DMS79 (cell line): ENCODE results near the gene ETNK2.
A peak's percentile ranks its signal among the peaks of the same experiment; 100 is the strongest.

ENCODE experiments used
- DNase-seq: peaks from one replicate; lab custom pipeline; 2025; lab: John Stamatoyannopoulos, UW

ETNK2 gene

DNA sequence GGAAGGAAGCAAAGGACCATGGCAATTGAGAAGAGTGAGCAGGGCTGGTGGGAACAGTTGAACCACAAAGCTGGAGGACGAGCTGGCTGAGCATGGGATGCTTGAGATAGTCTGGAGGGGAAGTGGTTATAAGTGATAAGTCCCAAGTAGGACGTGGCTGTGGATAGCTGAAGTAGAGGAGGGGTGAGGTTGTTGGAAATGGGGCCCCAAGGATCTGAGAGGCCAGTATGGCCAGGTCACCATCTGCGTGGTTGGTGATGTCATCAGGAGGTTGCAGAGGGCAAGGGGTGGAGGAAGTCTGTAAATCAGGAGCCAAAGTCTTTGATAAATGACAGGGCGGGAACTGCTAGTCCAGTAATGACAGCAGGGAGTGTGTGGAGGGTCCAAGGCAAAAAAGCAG, 25.3 kb upstream of the ETNK2 start:
- DNase-seq = no peak

- DNase-seq = no peak
Measured at GRCh38 chr1:204176049-204176448, 24.2 kb upstream of the ETNK2 start.

- DNase-seq = no peak
Measured at GRCh38 chr1:204174958-204175357, 23.1 kb upstream of the ETNK2 start.

- DNase-seq = no peak
Measured at GRCh38 chr1:204172404-204173029, 20.7 kb upstream of the ETNK2 start.

DNA sequence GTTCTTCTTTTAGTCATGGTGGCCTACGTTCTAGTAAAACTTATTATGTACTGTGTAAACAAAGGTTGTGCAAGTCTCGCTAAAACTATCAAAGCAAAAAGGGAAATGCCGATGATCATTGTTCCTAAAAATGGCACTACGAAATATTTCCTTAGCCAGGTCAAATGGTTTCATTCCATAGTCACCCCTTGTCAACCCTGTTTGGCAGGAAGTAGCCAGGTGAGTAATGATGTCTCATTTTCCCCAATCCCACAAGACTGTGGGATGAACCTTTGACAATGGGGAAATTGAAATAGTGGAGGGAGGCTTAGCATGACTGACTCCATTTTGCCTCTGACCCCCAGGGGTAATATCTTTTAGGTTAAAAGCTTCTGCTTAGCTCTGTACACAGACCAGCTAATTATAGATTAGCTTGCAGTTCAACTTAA, 19.9 kb upstream of the ETNK2 start:
- DNase-seq = no peak

GRCh38 chr1:204170494-204171155, 18.8 kb upstream of the ETNK2 start:
- no peak for DNase-seq

DNA sequence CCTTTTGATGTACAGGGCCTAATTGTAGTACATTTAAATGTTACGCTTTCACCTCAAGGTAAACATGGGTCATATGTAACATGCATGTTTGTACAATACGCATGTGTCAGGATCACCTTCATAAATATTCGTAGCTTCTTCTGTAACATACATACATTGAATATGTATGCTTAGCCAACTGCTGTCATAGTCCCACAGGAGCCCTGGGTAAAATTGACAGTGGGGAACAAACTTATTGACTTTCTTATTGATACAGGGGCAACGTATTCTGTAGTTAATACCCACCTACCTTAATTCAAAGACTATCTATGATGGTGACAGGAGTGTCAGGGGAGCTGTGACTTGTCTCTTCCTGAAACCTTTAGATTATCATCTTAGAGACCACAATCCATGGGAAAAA, 18.0 kb upstream of the ETNK2 start:
- no peak for DNase-seq

- DNase-seq = no peak
Measured at GRCh38 chr1:204167730-204168129, 15.9 kb upstream of the ETNK2 start.

- no peak for DNase-seq
Measured at GRCh38 chr1:204166219-204166618, 14.4 kb upstream of the ETNK2 start, which contains the start of gene REN. REN (minus strand) TSS chr1:204166337; CDS start chr1:204166293, 44 bp downstream.

DNA sequence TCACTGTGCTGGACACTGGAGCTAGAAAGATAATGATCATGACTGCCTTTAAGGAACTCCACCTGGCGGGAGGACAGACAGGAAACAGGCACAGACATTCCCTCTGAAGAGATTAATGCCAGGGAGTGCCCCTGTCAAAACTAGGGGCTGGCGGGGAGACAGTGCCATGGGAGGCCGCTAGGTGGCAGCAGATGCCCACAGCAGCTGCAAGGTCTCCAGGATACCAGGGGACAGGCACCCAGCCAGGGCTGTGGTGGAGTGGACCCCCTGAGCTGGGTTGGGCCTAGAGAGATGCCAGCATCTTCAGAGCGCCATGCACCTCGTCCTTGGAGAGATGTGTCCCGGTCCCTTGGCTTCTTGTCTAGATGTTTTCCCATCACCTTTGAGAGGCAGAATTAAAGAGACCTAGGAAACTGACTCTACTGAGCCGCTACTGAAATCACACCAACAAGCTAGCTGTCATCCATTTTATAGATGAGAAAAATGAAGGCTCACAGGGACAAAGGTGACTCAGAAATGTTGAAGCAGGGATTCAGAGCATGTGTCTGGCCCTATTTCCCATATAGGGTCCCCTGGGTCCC, 10.7 kb upstream of the ETNK2 start:
- DNase-seq = peak; percentile 66

DNA sequence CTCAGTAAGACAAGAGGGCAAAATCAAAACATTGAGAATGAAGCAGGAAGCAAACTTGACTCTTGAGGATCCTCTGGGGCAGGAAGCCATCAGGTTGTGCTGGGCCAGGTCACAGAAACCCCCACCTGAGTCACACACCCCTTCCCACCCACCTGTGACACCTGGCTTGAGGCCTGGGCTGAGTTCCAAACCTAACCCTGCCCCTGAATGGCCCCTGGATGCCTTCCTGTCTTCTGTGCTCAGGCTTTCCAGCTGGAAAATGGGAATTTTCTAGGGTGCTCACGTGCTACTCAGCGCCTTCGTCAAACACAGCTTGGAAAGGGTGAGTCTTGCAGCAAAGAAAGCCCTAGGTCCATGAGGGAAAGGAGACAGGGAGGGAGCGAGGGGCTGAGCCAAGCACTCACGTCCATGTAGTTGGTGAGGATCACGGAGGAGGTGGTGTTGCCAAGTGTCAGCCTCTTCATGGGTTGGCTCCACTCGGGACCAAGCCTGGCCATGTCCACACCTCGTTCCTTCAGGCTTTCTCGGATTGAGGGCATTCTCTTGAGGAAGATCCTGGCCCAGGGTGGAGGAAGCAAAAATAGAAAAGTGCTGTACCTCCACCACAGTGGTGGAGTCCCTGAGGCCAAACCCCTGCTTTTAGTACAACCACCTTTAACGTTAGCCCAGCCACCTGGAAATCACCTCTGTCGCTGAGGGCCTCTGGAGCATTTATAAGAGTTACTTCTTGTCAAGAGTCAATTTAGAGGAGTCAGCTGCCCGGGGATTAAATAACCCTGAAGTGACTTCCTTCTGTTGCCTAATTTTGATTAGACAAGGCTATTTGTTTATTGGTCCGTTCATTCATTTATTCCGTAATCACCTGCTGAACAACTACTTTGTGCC, 10.0 kb upstream of the ETNK2 start:
- DNase-seq = no peak

DNA sequence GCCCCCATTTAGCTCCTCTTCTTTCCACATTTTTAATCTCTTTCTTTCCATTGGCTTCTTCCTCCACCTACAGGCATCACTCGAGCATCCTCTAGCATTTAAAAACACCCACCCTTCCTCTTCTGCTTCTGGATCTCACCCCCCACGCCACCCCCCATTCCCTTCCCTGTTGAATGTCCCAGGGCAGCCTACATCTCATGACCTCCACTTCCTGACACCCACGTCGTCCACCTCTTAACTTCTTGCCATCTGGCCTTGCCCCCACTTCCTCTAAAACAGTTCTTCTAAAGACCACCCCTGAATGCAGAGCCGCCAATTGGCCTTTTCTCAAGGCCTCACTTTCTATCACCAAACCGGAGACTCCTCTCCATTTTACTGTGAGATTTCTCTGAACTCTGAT, 6.1 kb upstream of the ETNK2 start:
- no peak for DNase-seq

DNA sequence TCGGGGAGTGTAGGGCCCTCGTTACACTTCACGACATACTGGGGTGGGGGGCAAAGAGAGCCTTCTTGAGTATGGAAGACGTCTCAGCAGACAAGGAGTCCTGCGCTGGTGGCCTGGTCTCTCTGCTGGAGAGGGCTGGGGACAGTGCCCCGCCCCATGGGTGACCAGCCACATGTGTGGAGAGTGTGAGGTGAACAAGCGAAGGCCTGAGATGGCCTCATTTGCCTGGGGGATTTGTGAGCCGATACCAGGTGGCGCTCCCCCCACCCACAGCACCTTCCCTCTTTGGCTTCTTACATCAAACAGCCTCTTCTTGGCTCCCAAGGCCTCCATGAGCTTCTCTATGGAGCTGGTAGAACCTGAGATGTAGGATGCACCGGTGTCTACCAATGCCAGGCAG, 4.0 kb upstream of the ETNK2 start:
- DNase-seq = no peak

DNA sequence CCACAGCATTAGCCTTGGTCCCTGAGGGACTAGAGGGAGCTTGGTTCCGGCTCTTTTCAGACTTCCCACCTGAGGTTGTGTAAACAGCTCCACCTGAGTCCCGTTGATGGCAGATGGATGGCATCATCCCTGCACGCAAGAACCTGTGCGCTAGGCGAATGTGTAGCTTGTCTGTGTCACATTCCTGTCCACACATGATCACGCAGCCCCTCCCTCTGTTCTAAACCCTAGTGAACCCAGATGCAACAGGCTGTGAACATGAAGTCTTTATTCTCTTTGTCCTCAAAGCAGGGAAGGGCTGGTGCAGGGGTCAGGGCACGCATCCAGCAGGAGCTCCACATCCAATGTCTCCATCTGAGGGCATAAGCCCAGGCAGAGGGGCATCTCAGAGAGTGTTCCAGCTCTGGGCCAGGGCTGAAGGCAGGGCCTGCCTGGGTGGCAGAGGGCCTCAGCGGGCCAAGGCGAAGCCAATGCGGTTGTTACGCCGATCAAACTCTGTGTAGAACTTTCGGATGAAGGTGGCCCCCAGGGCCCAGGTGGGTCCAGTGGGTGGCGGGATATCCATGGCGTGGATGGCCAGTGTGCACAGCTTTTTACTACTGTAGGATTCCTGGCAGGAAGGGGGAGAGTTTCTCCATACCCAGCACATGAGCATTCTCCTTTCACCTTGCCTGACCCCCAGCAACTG, 2.9 kb upstream of the ETNK2 start:
- DNase-seq = no peak

DNA sequence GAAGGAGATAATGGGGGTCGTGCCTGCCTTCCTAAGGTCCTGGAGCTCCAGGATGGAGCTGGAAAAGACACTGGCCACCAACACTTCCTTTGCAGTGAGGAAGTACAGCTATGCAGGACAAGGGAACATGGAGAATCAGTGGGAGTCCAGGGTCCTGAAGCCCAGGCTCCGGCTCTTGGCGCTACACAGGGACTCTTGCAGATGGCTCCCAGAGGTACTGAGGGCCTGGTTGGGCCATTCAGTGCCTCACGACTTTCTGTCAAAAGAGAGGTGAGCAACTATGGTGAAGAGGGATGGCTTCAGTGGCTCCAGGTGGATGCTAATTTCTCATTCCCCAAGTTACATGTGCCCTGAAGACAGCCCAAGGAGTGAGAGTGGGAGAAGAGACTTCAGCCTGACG, 1.8 kb upstream of the ETNK2 start:
- no peak for DNase-seq

- no peak for DNase-seq
Measured at GRCh38 chr1:204152310-204153044, 633 bp upstream of the ETNK2 start.

DNA sequence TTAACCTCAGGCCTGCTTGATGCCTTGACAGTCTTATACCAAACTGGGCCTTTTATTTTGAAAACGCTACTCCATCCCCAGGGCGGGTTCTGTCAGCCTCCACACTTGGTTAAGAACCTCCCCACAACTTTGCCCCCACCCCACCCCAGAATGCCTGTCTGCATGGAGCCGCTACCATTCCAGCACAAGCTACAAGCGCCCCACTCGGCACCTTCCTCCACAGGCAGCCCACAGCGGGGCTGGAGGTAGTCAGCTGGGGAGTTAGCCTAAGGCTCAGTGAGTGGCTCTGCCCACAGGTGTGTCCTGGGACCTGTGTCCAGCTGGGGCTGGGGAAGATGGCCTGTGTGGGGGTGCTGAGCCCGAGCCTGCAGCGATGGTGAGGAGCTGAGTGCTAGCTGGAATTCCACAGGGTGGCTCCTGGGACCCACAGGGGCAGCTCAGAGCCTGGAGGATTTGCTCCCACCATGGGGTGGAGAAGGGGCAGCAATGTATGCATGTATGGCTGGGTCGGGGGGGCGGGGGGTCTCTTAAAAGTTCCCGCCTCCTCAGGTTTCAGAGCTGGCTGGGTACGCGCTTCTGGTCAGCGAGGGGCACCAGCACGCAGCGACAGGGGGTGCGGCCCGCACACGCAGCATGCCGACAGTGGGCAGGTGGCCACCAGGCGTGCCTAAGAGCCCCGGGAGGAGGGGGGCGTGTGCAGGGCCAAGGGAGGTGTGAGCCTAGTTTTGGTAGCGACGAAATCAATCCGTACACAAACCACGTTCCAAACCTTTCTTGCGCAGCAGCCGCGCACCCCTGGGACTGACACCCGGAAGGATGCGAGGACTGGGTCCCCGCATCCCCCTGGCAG, 917 bp downstream of the ETNK2 start:
- no peak for DNase-seq

GRCh38 chr1:204149635-204150565, 1.9 kb downstream of the ETNK2 start:
- DNase-seq = no peak

DNA sequence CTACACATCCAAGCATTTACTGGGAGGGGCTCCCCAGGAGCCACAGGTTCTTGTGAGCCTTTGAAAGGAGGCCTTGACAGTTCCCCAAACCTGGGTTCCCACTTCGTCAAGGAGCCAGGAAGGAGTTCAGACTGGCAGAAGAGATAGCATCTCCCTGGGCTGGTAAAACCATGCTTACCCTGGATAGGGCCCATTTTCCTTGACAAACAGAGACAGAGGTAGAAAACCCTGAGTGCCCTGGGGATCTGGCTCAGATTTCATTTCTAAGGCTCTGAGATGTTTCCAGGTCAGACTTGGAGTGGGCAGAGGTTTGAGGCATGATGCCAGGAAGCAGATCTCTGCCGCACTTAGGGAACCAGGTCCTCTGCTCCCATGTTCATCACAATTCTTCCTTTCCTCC, 2.7 kb downstream of the ETNK2 start:
- peak; percentile 69 for DNase-seq
